K562 (cell line): Measurements from ENCODE around the gene UBE2L3. TPM values are rescaled to one million over a fixed set of nuclear protein-coding genes. Genes with fewer than 3 reads are reported as not detected.

Source experiments
- CBFA2T2 ChIP-seq: fragments of 450-650 bp; conservative IDR thresholded peaks from 2 replicates; pipeline ENCODE4 v1.6.1; 2017; ENCODE audit warnings: mild to moderate bottlenecking
- HDAC8 ChIP-seq: fragments of 450-650 bp; IDR thresholded peaks from 2 replicates; pipeline ENCODE4 v1.6.1; 2016; ENCODE audit warnings: mild to moderate bottlenecking, missing genetic modification characterization, moderate library complexity, missing compliant biosample characterization
- NCOA1 ChIP-seq: fragments of 450-650 bp; IDR thresholded peaks from 2 replicates; pipeline ENCODE4 v1.6.1; 2016; ENCODE audit warnings: low read depth
- POLR2G ChIP-seq: fragments of 200-400 bp; formaldehyde crosslinking; IDR thresholded peaks from 2 replicates; pipeline ENCODE4 v1.6.1; 2017; ENCODE audit warnings: low read depth, mild to moderate bottlenecking, antibody characterized with exemption, low read length, moderate library complexity
- RREB1 ChIP-seq: fragments of 250-450 bp; sonication (Bioruptor Pico); IDR thresholded peaks from 2 replicates; pipeline ENCODE4 v1.4.0; 2020
- SIN3A ChIP-seq, 2 experiments: fragments of 150-350 bp in 1 of 2; IDR thresholded peaks; 2 replicates each; pipeline ENCODE4 v1.6.1; 2011 to 2016; ENCODE audit warnings: borderline replicate concordance in 2 of 2, low read depth in 2 of 2, low read length in 2 of 2, mild to moderate bottlenecking in 2 of 2, moderate library complexity in 2 of 2; ENCODE audit not compliant: control insufficient read depth in 1 of 2
- TOE1 ChIP-seq, 2 experiments: fragments of 450-650 bp in 1 of 2; sonication (generic) in 1 of 2; formaldehyde crosslinking in 1 of 2; IDR thresholded peaks; 2 replicates each; pipeline versions ENCODE4 v1.7.1 to v1.8.0; 2016 to 2022; ENCODE audit warnings: borderline replicate concordance in 2 of 2, mild to moderate bottlenecking in 2 of 2, antibody characterized with exemption in 1 of 2, inconsistent platforms in 1 of 2, low read depth in 1 of 2, missing genetic modification reagents in 1 of 2, moderate library complexity in 1 of 2
- ZBTB12 ChIP-seq: fragments of 250-450 bp; sonication (Bioruptor Pico); IDR thresholded peaks from 2 replicates; pipeline ENCODE4 v1.4.0; 2020
- polyA plus RNA-seq, 8 experiments: library from polyadenylated mRNA; depleted of rRNA in 4 of 8; stranded (reverse) in 5 of 8; unstranded in 3 of 8; fragments of >200 nt; fragmentation: Nextera tagmentation in 2 of 8; fragmentation: Illumina TruSeq in 1 of 8; extraction: Ambion mirVana in 2 of 8; extraction: Trizol in 1 of 8; gene quantifications; 2 replicates each; pipeline versions ENCODE4 v1.2.1 to v1.2.3, GENCODE V29; 2011 to 2014; ENCODE audit warnings: inconsistent platforms in 1 of 8, missing spikeins in 1 of 8
- total RNA-seq, 7 experiments: library from RNA; depleted of rRNA in 6 of 7; stranded (reverse); fragments of >200 nt in 6 of 7; fragmentation: Illumina TruSeq in 2 of 7; extraction: Trizol in 2 of 7; gene quantifications; 2 replicates each; pipeline versions ENCODE4 v1.2.1 to v1.2.3, GENCODE V29; 2011 to 2021; ENCODE audit warnings: low replicate concordance in 1 of 7
- TF ChIP-seq, protein P1 (sequence below), 2 experiments: IDR thresholded peaks; 2 replicates each; pipeline ENCODE4 v1.6.1; 2012; ENCODE audit warnings: improper control_type of control experiment in 2 of 2, low read depth in 2 of 2, low read length in 2 of 2, borderline replicate concordance in 1 of 2
- TF ChIP-seq, protein P2 (sequence below): sonication (generic); formaldehyde crosslinking; IDR thresholded peaks from 2 replicates; pipeline ENCODE4 v1.8.1; 2023; ENCODE audit warnings: missing genetic modification reagents, mild to moderate bottlenecking, borderline replicate concordance

Gene UBE2L3
- total and polyA plus RNA-seq, 9 of the 15 experiments (the other 6 are each of a cell fraction or from before 2014, with no cell fraction given): 215 to 625 (median 285) TPM

DNA sequence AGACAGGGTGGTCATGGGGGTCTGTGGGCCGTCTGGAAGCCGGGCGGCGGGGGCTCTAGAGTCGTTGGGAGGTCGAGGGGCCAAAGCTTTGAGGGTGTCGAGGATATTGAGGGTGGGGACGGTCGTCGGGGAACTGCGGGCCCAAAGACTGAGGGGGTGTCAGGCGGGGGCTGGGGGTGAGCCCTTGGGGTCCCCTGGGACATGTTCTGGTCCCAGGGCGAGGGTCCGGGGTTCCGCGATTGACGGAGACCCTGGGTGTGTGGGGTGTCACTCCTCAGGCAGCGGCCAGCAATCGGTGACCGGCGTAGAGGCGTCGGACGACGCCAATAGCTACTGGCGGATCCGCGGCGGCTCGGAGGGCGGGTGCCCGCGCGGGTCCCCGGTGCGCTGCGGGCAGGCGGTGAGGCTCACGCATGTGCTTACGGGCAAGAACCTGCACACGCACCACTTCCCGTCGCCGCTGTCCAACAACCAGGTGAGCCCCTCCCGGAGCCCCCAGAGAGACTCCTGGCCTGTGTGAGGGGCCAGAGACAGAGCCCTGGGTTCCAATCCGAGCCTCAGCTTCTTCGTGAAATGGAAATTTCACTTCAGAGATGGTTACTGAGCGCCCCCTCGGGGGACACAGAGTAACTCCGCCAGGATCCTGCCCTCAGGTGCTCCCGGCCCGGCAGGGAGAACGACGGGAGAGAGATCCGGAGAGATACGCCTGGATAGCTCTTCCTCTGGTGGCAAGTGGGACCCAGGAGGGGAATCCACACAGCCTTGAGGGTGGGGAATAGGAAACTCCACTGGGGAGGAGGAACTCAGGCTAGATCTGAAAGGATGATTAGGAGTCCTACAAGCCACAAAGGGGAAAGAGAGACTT is 75.3 kb downstream of the UBE2L3 start (continued):
- TF ChIP-seq RREB1 (CRISPR knock-in tag): no peak
- no peak for TF ChIP-seq TOE1 (IDR thresholded peaks at IDR 0.05; ENCODE audit: borderline replicate concordance)
- TF ChIP-seq TOE1 (CRISPR knock-in tag; IDR thresholded peaks at IDR 0.05; ENCODE audit: borderline replicate concordance, low read depth): no peak
- TF ChIP-seq HDAC8 (tag): no peak
- TF ChIP-seq, protein P1, sequence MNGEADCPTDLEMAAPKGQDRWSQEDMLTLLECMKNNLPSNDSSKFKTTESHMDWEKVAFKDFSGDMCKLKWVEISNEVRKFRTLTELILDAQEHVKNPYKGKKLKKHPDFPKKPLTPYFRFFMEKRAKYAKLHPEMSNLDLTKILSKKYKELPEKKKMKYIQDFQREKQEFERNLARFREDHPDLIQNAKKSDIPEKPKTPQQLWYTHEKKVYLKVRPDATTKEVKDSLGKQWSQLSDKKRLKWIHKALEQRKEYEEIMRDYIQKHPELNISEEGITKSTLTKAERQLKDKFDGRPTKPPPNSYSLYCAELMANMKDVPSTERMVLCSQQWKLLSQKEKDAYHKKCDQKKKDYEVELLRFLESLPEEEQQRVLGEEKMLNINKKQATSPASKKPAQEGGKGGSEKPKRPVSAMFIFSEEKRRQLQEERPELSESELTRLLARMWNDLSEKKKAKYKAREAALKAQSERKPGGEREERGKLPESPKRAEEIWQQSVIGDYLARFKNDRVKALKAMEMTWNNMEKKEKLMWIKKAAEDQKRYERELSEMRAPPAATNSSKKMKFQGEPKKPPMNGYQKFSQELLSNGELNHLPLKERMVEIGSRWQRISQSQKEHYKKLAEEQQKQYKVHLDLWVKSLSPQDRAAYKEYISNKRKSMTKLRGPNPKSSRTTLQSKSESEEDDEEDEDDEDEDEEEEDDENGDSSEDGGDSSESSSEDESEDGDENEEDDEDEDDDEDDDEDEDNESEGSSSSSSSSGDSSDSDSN (IDR thresholded peaks at IDR 0.05; ENCODE audit: borderline replicate concordance in 1 of 2, low read depth in 2 of 2, low read length in 2 of 2): no peak
- no peak for TF ChIP-seq NCOA1
- TF ChIP-seq, protein P2, sequence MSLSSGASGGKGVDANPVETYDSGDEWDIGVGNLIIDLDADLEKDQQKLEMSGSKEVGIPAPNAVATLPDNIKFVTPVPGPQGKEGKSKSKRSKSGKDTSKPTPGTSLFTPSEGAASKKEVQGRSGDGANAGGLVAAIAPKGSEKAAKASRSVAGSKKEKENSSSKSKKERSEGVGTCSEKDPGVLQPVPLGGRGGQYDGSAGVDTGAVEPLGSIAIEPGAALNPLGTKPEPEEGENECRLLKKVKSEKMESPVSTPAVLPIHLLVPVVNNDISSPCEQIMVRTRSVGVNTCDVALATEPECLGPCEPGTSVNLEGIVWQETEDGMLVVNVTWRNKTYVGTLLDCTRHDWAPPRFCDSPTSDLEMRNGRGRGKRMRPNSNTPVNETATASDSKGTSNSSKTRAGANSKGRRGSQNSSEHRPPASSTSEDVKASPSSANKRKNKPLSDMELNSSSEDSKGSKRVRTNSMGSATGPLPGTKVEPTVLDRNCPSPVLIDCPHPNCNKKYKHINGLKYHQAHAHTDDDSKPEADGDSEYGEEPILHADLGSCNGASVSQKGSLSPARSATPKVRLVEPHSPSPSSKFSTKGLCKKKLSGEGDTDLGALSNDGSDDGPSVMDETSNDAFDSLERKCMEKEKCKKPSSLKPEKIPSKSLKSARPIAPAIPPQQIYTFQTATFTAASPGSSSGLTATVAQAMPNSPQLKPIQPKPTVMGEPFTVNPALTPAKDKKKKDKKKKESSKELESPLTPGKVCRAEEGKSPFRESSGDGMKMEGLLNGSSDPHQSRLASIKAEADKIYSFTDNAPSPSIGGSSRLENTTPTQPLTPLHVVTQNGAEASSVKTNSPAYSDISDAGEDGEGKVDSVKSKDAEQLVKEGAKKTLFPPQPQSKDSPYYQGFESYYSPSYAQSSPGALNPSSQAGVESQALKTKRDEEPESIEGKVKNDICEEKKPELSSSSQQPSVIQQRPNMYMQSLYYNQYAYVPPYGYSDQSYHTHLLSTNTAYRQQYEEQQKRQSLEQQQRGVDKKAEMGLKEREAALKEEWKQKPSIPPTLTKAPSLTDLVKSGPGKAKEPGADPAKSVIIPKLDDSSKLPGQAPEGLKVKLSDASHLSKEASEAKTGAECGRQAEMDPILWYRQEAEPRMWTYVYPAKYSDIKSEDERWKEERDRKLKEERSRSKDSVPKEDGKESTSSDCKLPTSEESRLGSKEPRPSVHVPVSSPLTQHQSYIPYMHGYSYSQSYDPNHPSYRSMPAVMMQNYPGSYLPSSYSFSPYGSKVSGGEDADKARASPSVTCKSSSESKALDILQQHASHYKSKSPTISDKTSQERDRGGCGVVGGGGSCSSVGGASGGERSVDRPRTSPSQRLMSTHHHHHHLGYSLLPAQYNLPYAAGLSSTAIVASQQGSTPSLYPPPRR (CRISPR knock-in tag): no peak
- TF ChIP-seq SIN3A (IDR thresholded peaks at IDR 0.05; ENCODE audit: borderline replicate concordance in 2 of 2, control insufficient read depth in 1 of 2, low read depth in 2 of 2, low read length in 2 of 2): peak in 1 of 2 experiments; percentile 96; a peak in 2 of 4 replicates
- no peak for TF ChIP-seq POLR2G
- TF ChIP-seq CBFA2T2: no peak
- TF ChIP-seq ZBTB12 (CRISPR knock-in tag): no peak
